ENCODE data around the gene COL8A2. TPM values are rescaled to one million over a fixed set of nuclear protein-coding genes. Genes with fewer than 3 reads are reported as not detected.

The COL8A2 gene
- total RNA-seq, 1 experiment from 2014 or later: not detected

- TSS peak; percentile 69 for BruUV-seq (replicated peaks)
- intact Hi-C loops (cut with micrococcal nuclease): no loop called here
- H3K27ac Mint-ChIP-seq (ENCODE audit: low read depth, unreplicated experiment): peak within 1 kb of the TSS; percentile 97
- H3K36me3 Mint-ChIP-seq (ENCODE audit: insufficient read depth, unreplicated experiment): peaks cover 7% of the 10 kb centered on the region
- H3K4me3 Mint-ChIP-seq (ENCODE audit: unreplicated experiment): peak within 1 kb of the TSS; percentile 86
- ChIA-PET POLR2A (interaction anchor here (1.0 to 3.3 kb wide), 9 partner anchors 11 to 244 kb away, joined by 3 to 24 read pairs (median 6); partner anchors contain the start of gene THRAP3), CTCF (interaction anchor here (0.8 to 7.8 kb wide), 3 partner anchors 31 to 130 kb away, joined by 3 to 194 read pairs (median 3); no protein-coding TSS in a partner anchor)
- peak; percentile 83 for DNase-seq (ENCODE audit: unreplicated experiment)
- no peak for TF ChIP-seq CTCF (IDR thresholded peaks at IDR 0.05; ENCODE audit: unreplicated experiment)
- no peaks in the 10 kb centered on the region for H3K27me3 Mint-ChIP-seq (ENCODE audit: insufficient read depth, unreplicated experiment)
- H3K4me1 Mint-ChIP-seq (ENCODE audit: insufficient read depth, unreplicated experiment): peaks cover 36% of the 10 kb centered on the region
- H3K9me3 Mint-ChIP-seq (ENCODE audit: unreplicated experiment): no peaks in the 10 kb centered on the region
Measured at GRCh38 chr1:36155408-36156328, 30.6 kb upstream of the COL8A2 start, which contains the start of gene MAP7D1. MAP7D1 (plus strand) TSS chr1:36156160; CDS start chr1:36156418, 258 bp downstream.

- no peaks in the 10 kb centered on the region for H3K9me3 Mint-ChIP-seq (ENCODE audit: unreplicated experiment)
- H3K27me3 Mint-ChIP-seq (ENCODE audit: insufficient read depth, unreplicated experiment): no peaks in the 10 kb centered on the region
- H3K27ac Mint-ChIP-seq (ENCODE audit: low read depth, unreplicated experiment): no peak overlapping the region
- ChIA-PET CTCF (interaction anchor here (7.8 kb wide), 1 partner anchor 31 kb away, joined by 194 read pairs; no protein-coding TSS in a partner anchor), POLR2A (interaction anchor here (0.6 to 3.3 kb wide), 5 partner anchors 69 to 230 kb away, joined by 3 to 24 read pairs (median 7); partner anchors contain the start of gene THRAP3)
- no peak for TF ChIP-seq CTCF (IDR thresholded peaks at IDR 0.05; ENCODE audit: unreplicated experiment)
- H3K4me3 Mint-ChIP-seq (ENCODE audit: unreplicated experiment): peak overlapping the region; percentile 86
- DNase-seq (ENCODE audit: unreplicated experiment): no peak
- H3K36me3 Mint-ChIP-seq (ENCODE audit: insufficient read depth, unreplicated experiment): peaks cover 7% of the 10 kb centered on the region
- intact Hi-C loops (cut with micrococcal nuclease): no loop called here
- H3K4me1 Mint-ChIP-seq (ENCODE audit: insufficient read depth, unreplicated experiment): peaks cover 36% of the 10 kb centered on the region
- BruUV-seq (replicated peaks): no TSS peak
Measured at GRCh38 chr1:36154765-36155407, 29.9 kb upstream of the COL8A2 start.

GRCh38 chr1:36154335-36154734 is 29.3 kb upstream of the COL8A2 start:
- no peak for DNase-seq (ENCODE audit: unreplicated experiment)
- Mint-ChIP-seq H3K4me3 (ENCODE audit: unreplicated experiment) (peak overlapping the region; percentile 86), H3K9me3 (ENCODE audit: unreplicated experiment) (no peaks in the 10 kb centered on the region), H3K36me3 (ENCODE audit: insufficient read depth, unreplicated experiment) (peaks cover 9% of the 10 kb centered on the region), H3K27ac (ENCODE audit: low read depth, unreplicated experiment) (no peak overlapping the region), H3K27me3 (ENCODE audit: insufficient read depth, unreplicated experiment) (no peaks in the 10 kb centered on the region), H3K4me1 (ENCODE audit: insufficient read depth, unreplicated experiment) (peaks cover 34% of the 10 kb centered on the region)
- CTCF ChIA-PET: interaction anchor here (7.8 kb wide), 1 partner anchor 32 kb away, joined by 194 read pairs; no protein-coding TSS in a partner anchor
- no peak for TF ChIP-seq CTCF (IDR thresholded peaks at IDR 0.05; ENCODE audit: unreplicated experiment)
- POLR2A ChIA-PET: interaction anchor here (0.5 to 3.3 kb wide), 5 partner anchors 70 to 231 kb away, joined by 3 to 24 read pairs (median 7); partner anchors contain the start of gene THRAP3
- intact Hi-C loops (cut with micrococcal nuclease): no loop called here
- no TSS peak for BruUV-seq (replicated peaks)

- CTCF ChIA-PET: interaction anchor here (1.4 to 7.8 kb wide), 2 partner anchors 33 to 72 kb away, joined by 6 to 194 read pairs; no protein-coding TSS in a partner anchor
Measured at GRCh38 chr1:36153476-36153875, 28.5 kb upstream of the COL8A2 start.

More at GRCh38 chr1:36153476-36153875, 28.5 kb upstream of the COL8A2 start:
- Mint-ChIP-seq H3K4me1 (ENCODE audit: insufficient read depth, unreplicated experiment) (peaks cover 29% of the 10 kb centered on the region), H3K36me3 (ENCODE audit: insufficient read depth, unreplicated experiment) (peaks cover 14% of the 10 kb centered on the region), H3K27me3 (ENCODE audit: insufficient read depth, unreplicated experiment) (no peaks in the 10 kb centered on the region), H3K9me3 (ENCODE audit: unreplicated experiment) (no peaks in the 10 kb centered on the region), H3K27ac (ENCODE audit: low read depth, unreplicated experiment) (no peak overlapping the region), H3K4me3 (ENCODE audit: unreplicated experiment) (no peak overlapping the region)
- no TSS peak for BruUV-seq (replicated peaks)
- intact Hi-C loops (cut with micrococcal nuclease): no loop called here
- no peak for TF ChIP-seq CTCF (IDR thresholded peaks at IDR 0.05; ENCODE audit: unreplicated experiment)
- POLR2A ChIA-PET: no interaction called here
- DNase-seq (ENCODE audit: unreplicated experiment): no peak
